HG02884 (cell line): ENCODE results near the gene UBB.

Experiments
- ATAC-seq: cut with Tn5 transposase; IDR thresholded peaks from one replicate; pipeline ENCODE4 v1.9.1; 2021; ENCODE audit warnings: mild to moderate bottlenecking, moderate library complexity; ENCODE audit not compliant: unreplicated experiment

UBB gene

GRCh38 chr17:16380640-16381495, at the start of gene UBB:
Gene UBB (plus strand): TSS chr17:16381091. CDS start chr17:16381908, 817 bp downstream.
- ATAC-seq = peak; percentile 86

DNA sequence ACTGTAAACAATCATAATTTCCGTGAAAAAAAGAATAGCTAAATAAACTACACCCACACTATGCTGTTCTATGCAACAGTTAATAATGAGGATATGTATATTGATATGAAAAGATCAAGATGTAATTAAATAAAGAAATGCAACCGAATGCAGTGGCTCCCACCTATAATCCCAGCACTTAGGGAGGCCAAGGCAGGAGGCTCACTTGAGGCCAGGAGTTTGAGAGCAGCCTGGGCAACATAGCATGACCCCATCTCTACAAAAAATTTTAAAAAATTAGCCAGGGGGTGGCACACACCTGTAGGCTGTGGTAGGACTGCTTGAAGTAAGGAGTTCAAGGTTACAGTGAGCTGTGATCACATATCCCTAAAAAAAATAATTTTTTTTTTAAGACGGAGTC, 42.5 kb upstream of the UBB start:
- ATAC-seq = no peak

- ATAC-seq = no peak
Observed at GRCh38 chr17:16339402-16339801, 41.5 kb upstream of the UBB start.

- no peak for ATAC-seq
Observed at GRCh38 chr17:16339959-16340358, 40.9 kb upstream of the UBB start.

GRCh38 chr17:16342979-16343378, 37.9 kb upstream of the UBB start:
- no peak for ATAC-seq

GRCh38 chr17:16343569-16343968, 37.3 kb upstream of the UBB start:
- no peak for ATAC-seq

- no peak for ATAC-seq
Observed at GRCh38 chr17:16345565-16345964, 35.3 kb upstream of the UBB start.

DNA sequence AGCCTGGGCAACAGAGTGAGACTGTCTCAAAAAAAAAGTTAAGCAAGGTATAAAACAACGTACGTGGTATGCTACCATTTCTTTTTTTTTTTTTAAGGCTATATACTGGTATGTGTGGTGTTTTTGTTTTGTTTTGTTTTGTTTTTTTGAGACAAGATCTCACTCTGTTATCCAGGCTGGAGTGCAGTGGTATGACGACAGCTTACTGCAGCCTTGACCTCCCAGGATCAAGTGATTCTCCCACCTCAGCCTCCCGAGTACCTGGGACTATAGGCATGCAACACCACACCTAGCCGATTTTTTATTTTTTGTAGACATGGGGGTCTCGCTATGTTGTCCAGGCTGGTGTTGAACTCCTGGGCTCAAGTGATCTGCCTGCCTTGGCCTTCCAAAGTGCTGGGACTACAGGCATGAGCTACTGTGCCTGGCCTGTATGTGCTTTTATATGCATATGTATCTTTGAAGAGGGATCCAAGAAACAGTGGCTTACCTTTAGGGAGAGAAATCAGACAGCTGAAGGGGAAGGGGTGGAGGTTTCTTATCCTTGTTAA, 34.1 kb upstream of the UBB start:
- ATAC-seq = no peak

GRCh38 chr17:16348586-16348985, 32.3 kb upstream of the UBB start:
- no peak for ATAC-seq

GRCh38 chr17:16349431-16349830, 31.5 kb upstream of the UBB start:
- ATAC-seq = no peak

DNA sequence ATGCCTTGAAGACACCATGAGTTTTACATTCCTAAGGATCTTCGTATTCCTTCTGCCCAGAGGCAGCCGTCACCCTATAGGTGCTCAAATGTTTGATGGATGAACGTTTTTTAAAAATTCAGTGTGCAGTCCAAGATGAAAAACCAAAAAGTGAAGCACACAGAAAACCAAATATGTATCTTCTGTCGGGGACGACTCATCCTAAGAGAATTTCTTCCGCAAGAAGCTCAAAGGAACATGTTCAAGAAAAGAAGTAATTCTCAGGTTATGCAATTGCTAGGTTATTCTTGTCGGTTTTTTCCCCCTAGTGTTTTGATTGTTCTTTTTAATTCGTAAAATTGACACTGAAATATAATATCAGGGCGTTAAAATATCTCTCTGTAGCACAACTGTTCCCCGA, 29.1 kb upstream of the UBB start:
- ATAC-seq = no peak

GRCh38 chr17:16352303-16352666, 28.6 kb upstream of the UBB start:
- no peak for ATAC-seq

GRCh38 chr17:16352667-16353316, 28.1 kb upstream of the UBB start:
- peak; percentile 39 for ATAC-seq

- peak; percentile 60 for ATAC-seq
Observed at GRCh38 chr17:16353317-16354174, 27.3 kb upstream of the UBB start, which contains the start of gene CENPV. Gene CENPV (minus strand): TSS chr17:16353469. CDS start chr17:16353436, 33 bp downstream.

DNA sequence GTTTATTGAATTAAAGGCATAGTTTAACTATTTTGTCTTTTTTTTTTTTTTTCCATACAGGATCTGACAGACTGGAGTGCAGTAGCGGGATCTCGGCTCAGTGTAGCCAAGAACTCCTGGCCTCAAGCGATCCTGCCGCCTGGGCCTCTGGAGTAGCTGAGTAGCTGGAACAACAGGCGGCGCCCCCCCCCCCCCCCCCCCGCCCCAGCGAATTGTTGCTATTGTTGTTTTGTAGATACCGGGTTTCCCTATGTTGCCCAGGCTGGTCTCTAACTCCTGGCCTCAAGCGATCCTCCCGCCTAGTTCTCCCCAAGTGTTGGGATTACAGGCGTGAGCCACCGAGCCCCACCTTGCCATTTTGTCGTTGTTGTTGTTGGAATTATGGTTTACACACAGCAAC, 26.3 kb upstream of the UBB start:
- no peak for ATAC-seq

DNA sequence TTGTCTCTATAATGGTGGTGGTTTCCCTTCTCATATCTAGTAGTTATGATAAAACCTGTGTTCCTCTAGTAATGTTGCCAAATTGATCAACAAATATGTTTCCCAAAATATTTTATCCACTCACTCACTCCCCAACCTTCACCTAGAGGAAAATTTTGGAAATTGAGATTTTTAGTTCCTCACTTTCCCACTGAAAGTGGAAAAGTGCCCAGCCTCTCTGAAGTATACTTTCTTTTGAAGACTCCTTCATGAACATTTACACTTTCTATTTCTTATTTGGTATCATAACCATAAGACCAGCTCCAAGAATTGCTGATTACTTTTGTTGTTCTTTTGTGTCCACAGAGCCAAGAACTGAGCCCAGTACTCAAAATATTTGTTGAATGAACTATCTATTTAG, 22.5 kb upstream of the UBB start:
- no peak for ATAC-seq

DNA sequence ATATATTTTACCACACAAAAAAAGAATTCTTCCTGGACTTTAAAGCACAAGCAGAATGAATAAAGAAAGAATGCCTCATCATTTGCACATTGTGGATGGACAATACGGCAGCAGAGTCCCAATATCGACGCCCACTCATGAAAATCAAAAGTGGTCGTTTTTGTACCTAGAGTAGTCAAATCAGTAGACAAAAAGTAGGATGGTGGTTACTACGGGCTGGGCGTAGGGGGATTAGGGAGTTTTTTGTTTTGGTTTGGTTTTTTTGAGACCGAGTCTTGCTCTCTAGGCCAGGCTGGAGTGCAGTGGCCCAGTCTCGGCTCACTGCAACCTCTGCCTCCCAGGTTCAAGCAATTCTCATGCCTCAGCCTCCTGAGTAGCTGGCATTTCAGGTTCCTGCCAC, 19.0 kb upstream of the UBB start:
- no peak for ATAC-seq

GRCh38 chr17:16363749-16364536, 16.9 kb upstream of the UBB start:
- ATAC-seq = peak; percentile 66

- ATAC-seq = no peak
Observed at GRCh38 chr17:16364625-16365024, 16.3 kb upstream of the UBB start.

DNA sequence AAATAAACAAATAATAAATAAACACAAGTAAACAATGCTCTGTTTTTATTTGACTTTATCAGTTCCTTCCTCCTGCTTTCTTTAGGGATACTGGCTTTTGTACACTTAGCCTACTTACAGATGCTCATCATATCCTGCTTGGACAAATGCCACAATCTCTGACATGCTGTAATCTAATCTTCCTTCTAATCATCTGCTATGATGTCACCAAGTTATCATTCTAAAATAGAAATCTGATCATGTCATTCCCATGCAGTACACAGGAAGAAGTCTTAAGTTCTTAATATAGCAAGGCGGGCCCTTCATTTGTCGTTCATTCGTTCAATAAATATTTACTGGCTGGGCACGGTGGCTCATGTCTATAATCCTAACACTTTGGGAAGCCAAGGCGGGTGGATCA, 9.1 kb upstream of the UBB start:
- no peak for ATAC-seq
